HL-60/S4 treated with phorbol 12-myristate 13-acetate at 8.2 ng/mL for 4 days and 3 days (cell line): ENCODE results near the gene RPS6KA5.
"Not testable (repeated sequence)": the region's sequence is repeated elsewhere in the genome, so short reads cannot be mapped to it uniquely, and the experiment has no call there.

Experiments used
- in situ Hi-C: fragments of 300-500 bp; cut with MboI; formaldehyde crosslinking; loops from 2 replicates; pipeline ENCODE4 v1.15.0; 2022; ENCODE audit warnings: low sequenced_read_pairs

RPS6KA5 gene

GRCh38 chr14:90883782-90884181 lies 176.7 kb downstream of the RPS6KA5 start:
- in situ Hi-C loops: no loop called here

GRCh38 chr14:90883197-90883596 lies 177.2 kb downstream of the RPS6KA5 start:
- in situ Hi-C loops: no loop called here

- in situ Hi-C loops: no loop called here
Measured at GRCh38 chr14:90880282-90880681, 180.2 kb downstream of the RPS6KA5 start.

GRCh38 chr14:90874599-90874998 lies 185.8 kb downstream of the RPS6KA5 start:
- in situ Hi-C loops: no loop called here

- in situ Hi-C loops: no loop called here
Measured at GRCh38 chr14:90871605-90872233, 188.7 kb downstream of the RPS6KA5 start.

- in situ Hi-C loops: no loop called here
Measured at GRCh38 chr14:90870950-90871604, 189.4 kb downstream of the RPS6KA5 start.

GRCh38 chr14:90867501-90867900 lies 192.9 kb downstream of the RPS6KA5 start:
- in situ Hi-C loops: no loop called here

GRCh38 chr14:90866833-90867232 lies 193.6 kb downstream of the RPS6KA5 start:
- in situ Hi-C loops: no loop called here

- in situ Hi-C loops: no loop called here
Measured at GRCh38 chr14:90864741-90865140, 195.7 kb downstream of the RPS6KA5 start.

- in situ Hi-C loops: no loop called here
Measured at GRCh38 chr14:90858511-90858910, 201.9 kb downstream of the RPS6KA5 start.

- in situ Hi-C loops: no loop called here
Measured at GRCh38 chr14:90857866-90858265, 202.6 kb downstream of the RPS6KA5 start.

GRCh38 chr14:90856115-90856514 lies 204.3 kb downstream of the RPS6KA5 start:
- in situ Hi-C loops: not testable (repeated sequence)

GRCh38 chr14:90853116-90853515 lies 207.3 kb downstream of the RPS6KA5 start:
- in situ Hi-C loops: no loop called here

- in situ Hi-C loops: no loop called here
Measured at GRCh38 chr14:90851327-90852036, 209.0 kb downstream of the RPS6KA5 start.

- in situ Hi-C loops: no loop called here
Measured at GRCh38 chr14:90850487-90850886, 210.0 kb downstream of the RPS6KA5 start.

- in situ Hi-C loops: no loop called here
Measured at GRCh38 chr14:90849787-90850444, 210.5 kb downstream of the RPS6KA5 start.

- in situ Hi-C loops: no loop called here
Measured at GRCh38 chr14:90848944-90849731, 211.3 kb downstream of the RPS6KA5 start.

- in situ Hi-C loops: no loop called here
Measured at GRCh38 chr14:90846511-90846910, 213.9 kb downstream of the RPS6KA5 start.

- in situ Hi-C loops: no loop called here
Measured at GRCh38 chr14:90844321-90844720, 216.1 kb downstream of the RPS6KA5 start.

- in situ Hi-C loops: no loop called here
Measured at GRCh38 chr14:90842726-90843125, 217.7 kb downstream of the RPS6KA5 start.

GRCh38 chr14:90840667-90841066 lies 219.8 kb downstream of the RPS6KA5 start:
- in situ Hi-C loops: not testable (repeated sequence)
